H9 (cell line): ENCODE measurements around the gene UBA5. TPM values are rescaled to one million over a fixed set of nuclear protein-coding genes. Genes with fewer than 3 reads are reported as not detected.

Source experiments
- DNase-seq: peaks from one replicate; pipeline ENCODE4 v3.0.0-alpha.2; 2017
- H2AFZ ChIP-seq: one replicate; pipeline ENCODE4 v1.6.1; 2013; ENCODE audit warnings: mild to moderate bottlenecking, low read length, control low read depth, moderate library complexity
- H2AK5ac ChIP-seq: 2 replicates; pipeline ENCODE4 v1.6.1; 2013; ENCODE audit warnings: low read length, control low read depth, mixed read lengths; ENCODE audit not compliant: insufficient read length
- H2BK120ac ChIP-seq: one replicate; pipeline ENCODE4 v1.6.1; 2013; ENCODE audit warnings: low read depth, mild to moderate bottlenecking, low read length, control low read depth, inconsistent platforms; ENCODE audit not compliant: poor library complexity, severe bottlenecking
- H2BK12ac ChIP-seq: 2 replicates; pipeline ENCODE4 v1.6.1; 2013; ENCODE audit warnings: low read length, control low read depth, mixed read lengths, low read depth; ENCODE audit not compliant: insufficient read length
- H2BK15ac ChIP-seq: 2 replicates; pipeline ENCODE4 v1.6.1; 2013; ENCODE audit warnings: low read depth, low read length, control low read depth
- H2BK20ac ChIP-seq: one replicate; pipeline ENCODE4 v1.6.1; 2013; ENCODE audit warnings: low read depth, mild to moderate bottlenecking, low read length, control low read depth, inconsistent platforms; ENCODE audit not compliant: poor library complexity, severe bottlenecking
- H2BK5ac ChIP-seq: 2 replicates; pipeline ENCODE4 v1.6.1; 2013; ENCODE audit warnings: low read length, control low read depth, mixed read lengths; ENCODE audit not compliant: insufficient read length
- H3K14ac ChIP-seq: 2 replicates; pipeline ENCODE4 v1.6.1; 2013; ENCODE audit warnings: low read length, control low read depth; ENCODE audit not compliant: insufficient read depth
- H3K18ac ChIP-seq: 2 replicates; pipeline ENCODE4 v1.6.1; 2013; ENCODE audit warnings: low read depth, mild to moderate bottlenecking, mixed read lengths, low read length, control low read depth; ENCODE audit not compliant: insufficient read length
- H3K23ac ChIP-seq: 2 replicates; pipeline ENCODE4 v1.6.1; 2013; ENCODE audit warnings: low read length, control low read depth, mixed read lengths, low read depth; ENCODE audit not compliant: insufficient read length
- H3K23me2 ChIP-seq: 2 replicates; pipeline ENCODE4 v1.6.1; 2013; ENCODE audit warnings: low read depth, mild to moderate bottlenecking, mixed read lengths, low read length, control low read depth; ENCODE audit not compliant: insufficient read length, poor library complexity, severe bottlenecking
- H3K27ac ChIP-seq: 2 replicates; pipeline ENCODE4 v1.5.1; 2013; ENCODE audit warnings: low read length, control low read depth, mixed read lengths, low read depth; ENCODE audit not compliant: insufficient read length
- H3K27me3 ChIP-seq: 2 replicates; pipeline ENCODE4 v1.6.1; 2013; ENCODE audit warnings: low read length, control low read depth, inconsistent platforms; ENCODE audit not compliant: insufficient read depth
- H3K4ac ChIP-seq: 2 replicates; pipeline ENCODE4 v1.6.1; 2013; ENCODE audit warnings: low read depth, mild to moderate bottlenecking, control low read depth, inconsistent platforms, low read length, moderate library complexity
- H3K4me1 ChIP-seq: 2 replicates; pipeline ENCODE4 v1.6.1; 2013; ENCODE audit warnings: low read length, control low read depth, inconsistent platforms; ENCODE audit not compliant: insufficient read depth
- H3K4me2 ChIP-seq: 2 replicates; pipeline ENCODE4 v1.6.1; 2013; ENCODE audit warnings: low read length, control low read depth, mixed read lengths; ENCODE audit not compliant: insufficient read length, insufficient read depth
- H3K56ac ChIP-seq: 2 replicates; pipeline ENCODE4 v1.6.1; 2013; ENCODE audit warnings: low read depth, mild to moderate bottlenecking, mixed read lengths, low read length, control low read depth; ENCODE audit not compliant: insufficient read length
- H3K79me1 ChIP-seq: 2 replicates; pipeline ENCODE4 v1.6.1; 2013; ENCODE audit warnings: low read depth, mild to moderate bottlenecking, moderate library complexity, low read length, control low read depth, inconsistent platforms; ENCODE audit not compliant: insufficient read depth, poor library complexity, severe bottlenecking
- H3K79me2 ChIP-seq: 2 replicates; pipeline ENCODE4 v1.6.1; 2013; ENCODE audit warnings: low read length, control low read depth, inconsistent platforms; ENCODE audit not compliant: insufficient read depth
- H3K9ac ChIP-seq: 2 replicates; pipeline ENCODE4 v1.6.1; 2013; ENCODE audit warnings: low read length, control low read depth, mixed read lengths; ENCODE audit not compliant: insufficient read length; ENCODE audit errors: extremely low read depth
- H3K9me3 ChIP-seq: one replicate; pipeline ENCODE4 v1.6.1; 2013; ENCODE audit warnings: low read depth, low read length, inconsistent platforms; ENCODE audit not compliant: control insufficient read depth
- H3T11ph ChIP-seq: one replicate; pipeline ENCODE4 v1.6.1; 2013; ENCODE audit warnings: mild to moderate bottlenecking, low read length, control low read depth, inconsistent platforms
- H4K20me1 ChIP-seq: one replicate; pipeline ENCODE4 v1.6.1; 2013; ENCODE audit not compliant: control insufficient read depth, insufficient read length, insufficient read depth
- H4K5ac ChIP-seq: 2 replicates; pipeline ENCODE4 v1.6.1; 2013; ENCODE audit warnings: low read depth, mild to moderate bottlenecking, mixed read lengths, low read length, control low read depth; ENCODE audit not compliant: insufficient read length
- H4K8ac ChIP-seq: replicated peaks from 2 replicates; pipeline ENCODE4 v1.6.1; 2013; ENCODE audit warnings: low read length, control low read depth, mixed read lengths, low read depth; ENCODE audit not compliant: insufficient read length
- H4K91ac ChIP-seq: 2 replicates; pipeline ENCODE4 v1.6.1; 2013; ENCODE audit warnings: low read depth, mild to moderate bottlenecking, moderate library complexity, mixed read lengths, low read length, control low read depth; ENCODE audit not compliant: insufficient read length
- H3K27ac Mint-ChIP-seq, 3 experiments: 2 replicates in 2 of 3; 3 replicates in 1 of 3; pipeline ENCODE4 v1.8.0; 2020 to 2021; ENCODE audit warnings: mixed read lengths in 3 of 3, mild to moderate bottlenecking in 1 of 3, moderate library complexity in 1 of 3
- H3K27me3 Mint-ChIP-seq: 2 replicates; pipeline ENCODE4 v1.8.0; 2021; ENCODE audit warnings: low read depth, mild to moderate bottlenecking, moderate library complexity, mixed read lengths
- H3K36me3 Mint-ChIP-seq, 3 experiments: 2 replicates in 2 of 3; 3 replicates in 1 of 3; pipeline ENCODE4 v1.8.0; 2020 to 2021; ENCODE audit warnings: low read depth in 3 of 3, mixed read lengths in 3 of 3; ENCODE audit not compliant: insufficient read depth in 1 of 3
- H3K4me1 Mint-ChIP-seq, 2 experiments: 2 replicates each; pipeline ENCODE4 v1.8.0; 2020; ENCODE audit warnings: mixed read lengths in 2 of 2
- H3K4me3 Mint-ChIP-seq, 2 experiments: 2 replicates in 1 of 2; 3 replicates in 1 of 2; pipeline ENCODE4 v1.8.0; 2020 to 2021; ENCODE audit warnings: mild to moderate bottlenecking in 2 of 2, mixed read lengths in 2 of 2, moderate library complexity in 1 of 2
- H3K9me3 Mint-ChIP-seq, 2 experiments: 2 replicates in 1 of 2; 3 replicates in 1 of 2; pipeline ENCODE4 v1.8.0; 2020; ENCODE audit warnings: mild to moderate bottlenecking in 2 of 2, mixed read lengths in 2 of 2, moderate library complexity in 1 of 2
- CTCF ChIP-seq: fragments of 200-600 bp; sonication (generic); conservative IDR thresholded peaks from 3 replicates; pipeline ENCODE4 v1.8.0; 2021; ENCODE audit warnings: antibody characterized with exemption, mild to moderate bottlenecking
- WGBS: extraction: QIAGEN DNeasy Blood & Tissue Kit; methylation state at CpG from one replicate; pipeline ENCODE4 v1.1.7; 2013; ENCODE audit warnings: missing lambda C conversion rate, low lambda C conversion rate, mixed read lengths; ENCODE audit not compliant: insufficient read length; ENCODE audit errors: extremely low coverage; 5-methylcytosine and 5-hydroxymethylcytosine counted together
- total RNA-seq: library from RNA; stranded (reverse); gene quantifications from 2 replicates; pipeline ENCODE4 v1.2.1, GENCODE V29; 2021

The UBA5 gene
- total RNA-seq, 1 experiment from 2014 or later = 37.7 TPM

DNA sequence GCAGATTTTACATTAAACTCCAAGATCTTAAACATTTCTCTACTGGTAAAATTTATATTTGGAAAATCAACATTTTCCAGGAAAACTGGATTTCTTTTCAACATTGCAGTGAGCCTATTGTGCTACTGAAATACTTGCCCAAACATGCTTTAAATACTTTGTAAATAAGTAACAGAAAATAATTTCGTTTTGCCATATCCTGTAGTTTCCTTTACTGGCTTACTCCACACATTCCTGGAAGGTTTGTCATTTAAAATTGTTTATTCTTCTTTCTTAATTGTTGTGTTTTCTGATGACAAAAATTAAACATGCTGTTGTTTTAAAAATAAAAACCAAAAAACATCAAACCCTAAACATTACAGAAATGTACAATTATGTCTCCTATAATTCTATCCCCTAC is 22.5 kb upstream of the UBA5 start:
- Mint-ChIP-seq H3K27ac (no peak overlapping the region), H3K36me3 (peaks cover 0 to 12% (median 4%) of the 10 kb centered on the region in 3 experiments; a peak in 2 of 7 replicates), H3K27me3 (no peaks in the 10 kb centered on the region), H3K9me3 (no peaks in the 10 kb centered on the region), H3K4me1 (no peaks in the 10 kb centered on the region), H3K4me3 (no peak overlapping the region)
- Histone ChIP-seq H3K23me2 (no peaks in the 10 kb centered on the region), H2BK15ac (no peak overlapping the region), H3K56ac (no peak overlapping the region), H3K4ac (no peak overlapping the region), H3K79me1 (no peaks in the 10 kb centered on the region), H3K18ac (no peak overlapping the region), H3K27ac (no peak overlapping the region), H3T11ph (no peak overlapping the region), H3K79me2 (no peaks in the 10 kb centered on the region), H3K9me3 (no peaks in the 10 kb centered on the region), H4K5ac (no peak overlapping the region), H3K4me1 (no peaks in the 10 kb centered on the region), H4K91ac (no peak overlapping the region), H3K27me3 (no peaks in the 10 kb centered on the region), H2BK12ac (no peak overlapping the region), H4K8ac (no peak overlapping the region), H3K14ac (no peak overlapping the region), H2BK20ac (no peak overlapping the region), H3K4me2 (no peak overlapping the region), H2BK5ac (no peak overlapping the region), H2BK120ac (no peak overlapping the region), H2AFZ (no peak overlapping the region), H4K20me1 (no peaks in the 10 kb centered on the region), H2AK5ac (no peak overlapping the region), H3K23ac (no peak overlapping the region), H3K9ac (no peak overlapping the region)
- no peak for DNase-seq
- no peak for TF ChIP-seq CTCF
- WGBS = no CpG with 5 or more reads among the region's 1 CpG
